ENCODE results near the gene RACK1.
"Not testable (repeated sequence)": the region's sequence is repeated elsewhere in the genome, so short reads cannot be mapped to it uniquely, and the experiment has no call there.

Gene RACK1

GRCh38 chr5:181233088-181233800 is 10.5 kb downstream of the RACK1 start:
- no peak for DNase-seq

GRCh38 chr5:181232593-181232992 is 11.1 kb downstream of the RACK1 start:
- no peak for DNase-seq

GRCh38 chr5:181231432-181231831 is 12.3 kb downstream of the RACK1 start:
- DNase-seq, result no peak

GRCh38 chr5:181230551-181230950 is 13.2 kb downstream of the RACK1 start:
- DNase-seq, result no peak

GRCh38 chr5:181229996-181230395 is 13.7 kb downstream of the RACK1 start:
- DNase-seq, result no peak

- no peak for DNase-seq
Measured at GRCh38 chr5:181224390-181225229, 19.1 kb downstream of the RACK1 start.

GRCh38 chr5:181223729-181224389 is 19.8 kb downstream of the RACK1 start:
- no peak for DNase-seq

GRCh38 chr5:181223058-181223728 is 20.5 kb downstream of the RACK1 start, which contains the start of gene TRIM41:
Gene TRIM41, plus strand, starts transcription at chr5:181223281. Its CDS starts 719 bp downstream, at chr5:181224000.
- DNase-seq, result no peak

GRCh38 chr5:181222630-181223057 is 21.1 kb downstream of the RACK1 start:
- DNase-seq, result no peak

GRCh38 chr5:181221792-181222629 is 21.7 kb downstream of the RACK1 start:
- no peak for DNase-seq

- DNase-seq, result no peak
Measured at GRCh38 chr5:181221105-181221791, 22.5 kb downstream of the RACK1 start.

GRCh38 chr5:181220178-181220515 is 23.6 kb downstream of the RACK1 start:
- no peak for DNase-seq

- DNase-seq, result no peak
Measured at GRCh38 chr5:181219262-181220177, 24.2 kb downstream of the RACK1 start.

- DNase-seq, result no peak
Measured at GRCh38 chr5:181218795-181219124, 24.9 kb downstream of the RACK1 start.

GRCh38 chr5:181217803-181218062 is 26.0 kb downstream of the RACK1 start:
- DNase-seq, result no peak

GRCh38 chr5:181217111-181217802 is 26.4 kb downstream of the RACK1 start:
- no peak for DNase-seq

GRCh38 chr5:181215997-181216989 is 27.4 kb downstream of the RACK1 start:
- DNase-seq, result no peak

GRCh38 chr5:181214249-181214648 is 29.5 kb downstream of the RACK1 start:
- DNase-seq, result not testable (repeated sequence)

GRCh38 chr5:181212934-181213333 is 30.8 kb downstream of the RACK1 start:
- DNase-seq, result no peak
